Tibial nerve (tissue), 3 donors: ENCODE data around the gene ARHGEF4.

Source experiments
- POLR2A ChIP-seq, 2 donors: fragments of 450-650 bp; IDR thresholded peaks; one replicate each; pipeline ENCODE4 v1.6.1; 2017; ENCODE audit warnings: antibody characterized with exemption in 2 of 2, mild to moderate bottlenecking in 2 of 2, moderate library complexity in 2 of 2
- TF ChIP-seq, protein P1 (sequence below), 5 experiments: fragments of 200-600 bp in 3 of 5; fragments of 450-650 bp in 2 of 5; sonication (generic) in 3 of 5; IDR thresholded peaks; one replicate each; pipeline ENCODE4 v1.5.1; 2016 to 2019; ENCODE audit warnings: antibody characterized with exemption in 5 of 5, mild to moderate bottlenecking in 3 of 5, moderate library complexity in 2 of 5

- TF ChIP-seq, protein P1, sequence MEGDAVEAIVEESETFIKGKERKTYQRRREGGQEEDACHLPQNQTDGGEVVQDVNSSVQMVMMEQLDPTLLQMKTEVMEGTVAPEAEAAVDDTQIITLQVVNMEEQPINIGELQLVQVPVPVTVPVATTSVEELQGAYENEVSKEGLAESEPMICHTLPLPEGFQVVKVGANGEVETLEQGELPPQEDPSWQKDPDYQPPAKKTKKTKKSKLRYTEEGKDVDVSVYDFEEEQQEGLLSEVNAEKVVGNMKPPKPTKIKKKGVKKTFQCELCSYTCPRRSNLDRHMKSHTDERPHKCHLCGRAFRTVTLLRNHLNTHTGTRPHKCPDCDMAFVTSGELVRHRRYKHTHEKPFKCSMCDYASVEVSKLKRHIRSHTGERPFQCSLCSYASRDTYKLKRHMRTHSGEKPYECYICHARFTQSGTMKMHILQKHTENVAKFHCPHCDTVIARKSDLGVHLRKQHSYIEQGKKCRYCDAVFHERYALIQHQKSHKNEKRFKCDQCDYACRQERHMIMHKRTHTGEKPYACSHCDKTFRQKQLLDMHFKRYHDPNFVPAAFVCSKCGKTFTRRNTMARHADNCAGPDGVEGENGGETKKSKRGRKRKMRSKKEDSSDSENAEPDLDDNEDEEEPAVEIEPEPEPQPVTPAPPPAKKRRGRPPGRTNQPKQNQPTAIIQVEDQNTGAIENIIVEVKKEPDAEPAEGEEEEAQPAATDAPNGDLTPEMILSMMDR (IDR thresholded peaks at IDR 0.05) = no peak
- no peak for TF ChIP-seq POLR2A (IDR thresholded peaks at IDR 0.05)
Observed at GRCh38 chr2:130830538-130830937, 6.2 kb upstream of the ARHGEF4 start.
